ENCODE data around the gene CROCC. TPM values are rescaled to one million over a fixed set of nuclear protein-coding genes. Genes with fewer than 3 reads are reported as not detected.
"Not testable (repeated sequence)": the region's sequence is repeated elsewhere in the genome, so short reads cannot be mapped to it uniquely, and the experiment has no call there.

CROCC gene
- polyA plus RNA-seq, 4 donors = 22.4 to 78.1 (median 34.6) TPM

GRCh38 chr1:16964169-16964568 is 42.4 kb downstream of the CROCC start:
- DNase-seq (ENCODE audit: low read depth in 4 of 4, low spot score in 3 of 4) = not testable (repeated sequence)

- no peak for DNase-seq (ENCODE audit: low read depth in 4 of 4, low spot score in 3 of 4)
Measured at GRCh38 chr1:16965486-16966067, 43.8 kb downstream of the CROCC start.

- DNase-seq (ENCODE audit: low read depth in 4 of 4, low spot score in 3 of 4) = no peak
Measured at GRCh38 chr1:16966282-16966681, 44.6 kb downstream of the CROCC start.

- no peak for DNase-seq (ENCODE audit: low read depth in 4 of 4, low spot score in 3 of 4)
Measured at GRCh38 chr1:16967095-16967575, 45.4 kb downstream of the CROCC start.

- no peak for DNase-seq (ENCODE audit: low read depth in 4 of 4, low spot score in 3 of 4)
Measured at GRCh38 chr1:16967962-16968361, 46.2 kb downstream of the CROCC start.

GRCh38 chr1:16968372-16968771 is 46.6 kb downstream of the CROCC start:
- DNase-seq (ENCODE audit: low read depth in 4 of 4, low spot score in 3 of 4) = no peak

- no peak for DNase-seq (ENCODE audit: low read depth in 4 of 4, low spot score in 3 of 4)
Measured at GRCh38 chr1:16969057-16969611, 47.4 kb downstream of the CROCC start.

GRCh38 chr1:16969651-16970050 is 47.9 kb downstream of the CROCC start:
- no peak for DNase-seq (ENCODE audit: low read depth in 4 of 4, low spot score in 3 of 4)

- DNase-seq (ENCODE audit: low read depth in 4 of 4, low spot score in 3 of 4) = no peak
Measured at GRCh38 chr1:16970132-16970910, 48.6 kb downstream of the CROCC start.

- DNase-seq (ENCODE audit: low read depth in 4 of 4, low spot score in 3 of 4) = no peak
Measured at GRCh38 chr1:16971341-16972188, 49.8 kb downstream of the CROCC start.

GRCh38 chr1:16972189-16972895 is 50.6 kb downstream of the CROCC start:
- no peak for DNase-seq (ENCODE audit: low read depth in 4 of 4, low spot score in 3 of 4)

- DNase-seq (ENCODE audit: low read depth in 4 of 4, low spot score in 3 of 4) = no peak
Measured at GRCh38 chr1:16973215-16973614, 51.5 kb downstream of the CROCC start.

- no peak for DNase-seq (ENCODE audit: low read depth in 4 of 4, low spot score in 3 of 4)
Measured at GRCh38 chr1:16975211-16975610, 53.5 kb downstream of the CROCC start.

- no peak for DNase-seq (ENCODE audit: low read depth in 4 of 4, low spot score in 3 of 4)
Measured at GRCh38 chr1:16975838-16976237, 54.1 kb downstream of the CROCC start.

GRCh38 chr1:16976966-16977365 is 55.2 kb downstream of the CROCC start:
- no peak for DNase-seq (ENCODE audit: low read depth in 4 of 4, low spot score in 3 of 4)

- DNase-seq (ENCODE audit: low read depth in 4 of 4, low spot score in 3 of 4) = no peak
Measured at GRCh38 chr1:16977377-16977776, 55.6 kb downstream of the CROCC start.

GRCh38 chr1:16978139-16978538 is 56.4 kb downstream of the CROCC start:
- DNase-seq (ENCODE audit: low read depth in 4 of 4, low spot score in 3 of 4) = no peak

- DNase-seq (ENCODE audit: low read depth in 4 of 4, low spot score in 3 of 4) = no peak
Measured at GRCh38 chr1:16978567-16979474, 57.1 kb downstream of the CROCC start.
